ENCODE measurements around the gene MAGEF1.

- no peak for TF ChIP-seq CTCF (IDR thresholded peaks at IDR 0.05; ENCODE audit: insufficient read depth, low read depth, low read length)
- TF ChIP-seq EZH2 (IDR thresholded peaks at IDR 0.05; ENCODE audit: insufficient read depth, low read length) = no peak
Measured at GRCh38 chr3:184713040-184713355, 1.1 kb upstream of the MAGEF1 start.

Measured in astrocyte (in vitro differentiated cells and primary cell).